Thoracic aorta (tissue), 2 donors: ENCODE measurements around the gene SETDB1. TPM values are rescaled to one million over a fixed set of nuclear protein-coding genes. Genes with fewer than 3 reads are reported as not detected.
"Not testable (repeated sequence)": the region's sequence is repeated elsewhere in the genome, so short reads cannot be mapped to it uniquely, and the experiment has no call there.

ENCODE experiments used
- ATAC-seq: fragments of 150-250 bp; one replicate; pipeline ENCODE4 v1.8.0; 2017; ENCODE audit warnings: low read depth; ENCODE audit not compliant: insufficient number of reproducible peaks, low FRiP score
- DNase-seq: peaks from one replicate; pipeline ENCODE4 v3.0.0-alpha.2; 2020; ENCODE audit warnings: low spot score
- H3K27ac ChIP-seq, 2 donors: fragments of 200-600 bp; sonication (generic); 1 replicate in 1 of 2; 2 replicates in 1 of 2; pipeline ENCODE4 v1.5.1; 2016; ENCODE audit warnings: mild to moderate bottlenecking in 2 of 2, moderate library complexity in 2 of 2
- H3K27me3 ChIP-seq: fragments of 200-600 bp; sonication (generic); replicated peaks from 2 replicates; pipeline ENCODE4 v1.6.0; 2016; ENCODE audit warnings: mild to moderate bottlenecking; ENCODE audit not compliant: insufficient read depth
- H3K36me3 ChIP-seq: fragments of 200-600 bp; sonication (generic); one replicate; pipeline ENCODE4 v1.5.1; 2016
- H3K4me1 ChIP-seq, 2 donors: fragments of 200-600 bp; sonication (generic); 1 replicate in 1 of 2; 2 replicates in 1 of 2; pipeline versions ENCODE4 v1.5.1 to v1.6.0; 2016; ENCODE audit warnings: low read depth in 2 of 2, mild to moderate bottlenecking in 1 of 2; ENCODE audit not compliant: control insufficient read depth in 1 of 2
- H3K4me3 ChIP-seq: fragments of 200-600 bp; sonication (generic); 2 replicates; pipeline ENCODE4 v1.5.1; 2016; ENCODE audit warnings: mild to moderate bottlenecking
- H3K9me3 ChIP-seq: fragments of 200-600 bp; sonication (generic); 2 replicates; pipeline ENCODE4 v1.5.1; 2016
- CTCF ChIP-seq: fragments of 200-600 bp; sonication (generic); IDR thresholded peaks from one replicate; pipeline ENCODE4 v1.5.1; 2019; ENCODE audit warnings: antibody characterized with exemption
- total RNA-seq, 2 donors: library from RNA; depleted of rRNA; stranded (reverse); fragments of >200 nt; gene quantifications; one replicate each; pipeline versions ENCODE4 v1.1.0 to v1.2.3, GENCODE V29; 2016

Gene SETDB1
- total RNA-seq, 2 donors from 2014 or later, result 38.9 to 42.7 TPM

GRCh38 chr1:150890033-150890416 is 36.1 kb upstream of the SETDB1 start:
- Histone ChIP-seq H3K36me3 (no peaks in the 10 kb centered on the region), H3K27ac (no peak overlapping the region), H3K9me3 (no peaks in the 10 kb centered on the region), H3K4me1 (no peaks in the 10 kb centered on the region), H3K4me3 (no peak overlapping the region), H3K27me3 (no peaks in the 10 kb centered on the region)
- ATAC-seq (no peak), DNase-seq (no peak)
- TF ChIP-seq CTCF, result no peak

GRCh38 chr1:150893336-150893913 is 32.7 kb upstream of the SETDB1 start:
- H3K27ac ChIP-seq, result no peak overlapping the region
- H3K4me1 ChIP-seq, result no peaks in the 10 kb centered on the region
- no peaks in the 10 kb centered on the region for H3K36me3 ChIP-seq
- TF ChIP-seq CTCF, result no peak
- H3K4me3 ChIP-seq, result no peak overlapping the region
- DNase-seq, result no peak
- no peak for ATAC-seq
- H3K9me3 ChIP-seq, result no peaks in the 10 kb centered on the region
- no peaks in the 10 kb centered on the region for H3K27me3 ChIP-seq

GRCh38 chr1:150895618-150896017 is 30.5 kb upstream of the SETDB1 start:
- DNase-seq (no peak), ATAC-seq (no peak)
- no peak overlapping the region for H3K27ac ChIP-seq
- H3K4me1 ChIP-seq, result no peaks in the 10 kb centered on the region
- H3K27me3 ChIP-seq, result no peaks in the 10 kb centered on the region
- H3K9me3 ChIP-seq, result no peaks in the 10 kb centered on the region
- TF ChIP-seq CTCF, result no peak
- no peak overlapping the region for H3K4me3 ChIP-seq
- no peaks in the 10 kb centered on the region for H3K36me3 ChIP-seq

GRCh38 chr1:150899795-150900194 is 26.4 kb upstream of the SETDB1 start:
- H3K27ac ChIP-seq, ATAC-seq: not testable (repeated sequence)

GRCh38 chr1:150902346-150902745 is 23.8 kb upstream of the SETDB1 start:
- ATAC-seq, result no peak
- no peak for TF ChIP-seq CTCF
- no peaks in the 10 kb centered on the region for H3K9me3 ChIP-seq

More at GRCh38 chr1:150899795-150900194, 26.4 kb upstream of the SETDB1 start:
- not testable (repeated sequence) for H3K4me3 ChIP-seq, H3K27me3 ChIP-seq, DNase-seq, H3K4me1 ChIP-seq, H3K9me3 ChIP-seq, H3K36me3 ChIP-seq

GRCh38 chr1:150902751-150903150 is 23.4 kb upstream of the SETDB1 start:
- no peak for ATAC-seq
- Histone ChIP-seq H3K4me1 (no peaks in the 10 kb centered on the region), H3K36me3 (no peaks in the 10 kb centered on the region), H3K27ac (no peak overlapping the region), H3K4me3 (no peak overlapping the region), H3K27me3 (no peaks in the 10 kb centered on the region), H3K9me3 (no peaks in the 10 kb centered on the region)
- no peak for TF ChIP-seq CTCF
- no peak for DNase-seq

More at GRCh38 chr1:150902346-150902745, 23.8 kb upstream of the SETDB1 start:
- no peak for DNase-seq
- Histone ChIP-seq H3K4me1 (no peaks in the 10 kb centered on the region), H3K27ac (no peak overlapping the region), H3K4me3 (no peak overlapping the region), H3K36me3 (no peaks in the 10 kb centered on the region), H3K27me3 (no peaks in the 10 kb centered on the region)
